ENCODE measurements around the gene PPFIA1.

GRCh38 chr11:70230151-70230839 is 40.2 kb upstream of the PPFIA1 start:
- no peak for TF ChIP-seq KDM4A (IDR thresholded peaks at IDR 0.05; ENCODE audit: low read depth, low read length, severe bottlenecking)
- no peak for TF ChIP-seq GTF2F1 (IDR thresholded peaks at IDR 0.05; ENCODE audit: borderline replicate concordance, low read depth, low read length)
- TF ChIP-seq TAF1 (IDR thresholded peaks at IDR 0.05; ENCODE audit: low read depth, low read length), result no peak
- TF ChIP-seq SIN3A (conservative IDR thresholded peaks at IDR 0.05 in 1 of 2, IDR thresholded peaks at IDR 0.05 in 1 of 2; ENCODE audit: low read depth in 1 of 2, low read length in 2 of 2), result no peak
- no peak for TF ChIP-seq ATF3 (IDR thresholded peaks at IDR 0.05; ENCODE audit: insufficient read depth, low read depth, low read length)
- no peak for TF ChIP-seq POLR2A (IDR thresholded peaks at IDR 0.05; ENCODE audit: control extremely low read depth in 1 of 2, low read depth in 2 of 2, low read length in 2 of 2)
- no peak for TF ChIP-seq EZH2 (IDR thresholded peaks at IDR 0.05; ENCODE audit: low read depth, low read length, severe bottlenecking)
- TF ChIP-seq CTCF (IDR thresholded peaks at IDR 0.05; ENCODE audit: control extremely low read depth in 1 of 3, insufficient read depth in 1 of 3, low read depth in 1 of 3, low read length in 3 of 3), result no peak
- no peak for TF ChIP-seq USF2 (IDR thresholded peaks at IDR 0.05; ENCODE audit: low read length)
- no peak for TF ChIP-seq JUND (IDR thresholded peaks at IDR 0.05; ENCODE audit: low read length)
- no peak for TF ChIP-seq GABPA (IDR thresholded peaks at IDR 0.05; ENCODE audit: borderline replicate concordance, insufficient read depth, low read length)
- TF ChIP-seq TAF7 (optimal IDR thresholded peaks at IDR 0.05; ENCODE audit: borderline replicate concordance, low read depth, low read length), result no peak
- TF ChIP-seq EP300 (IDR thresholded peaks at IDR 0.05; ENCODE audit: borderline replicate concordance in 1 of 2, low read depth in 2 of 2, low read length in 2 of 2), result no peak

Measured in H1 (cell line).